NCI-H1092 treated with DMSO at 0.1 percent for 48 hours (cell line): Measurements from ENCODE around the gene KLF7.

Experiments
- DNase-seq: peaks from one replicate; lab custom pipeline; 2025; lab: John Stamatoyannopoulos, UW

The KLF7 gene

DNA sequence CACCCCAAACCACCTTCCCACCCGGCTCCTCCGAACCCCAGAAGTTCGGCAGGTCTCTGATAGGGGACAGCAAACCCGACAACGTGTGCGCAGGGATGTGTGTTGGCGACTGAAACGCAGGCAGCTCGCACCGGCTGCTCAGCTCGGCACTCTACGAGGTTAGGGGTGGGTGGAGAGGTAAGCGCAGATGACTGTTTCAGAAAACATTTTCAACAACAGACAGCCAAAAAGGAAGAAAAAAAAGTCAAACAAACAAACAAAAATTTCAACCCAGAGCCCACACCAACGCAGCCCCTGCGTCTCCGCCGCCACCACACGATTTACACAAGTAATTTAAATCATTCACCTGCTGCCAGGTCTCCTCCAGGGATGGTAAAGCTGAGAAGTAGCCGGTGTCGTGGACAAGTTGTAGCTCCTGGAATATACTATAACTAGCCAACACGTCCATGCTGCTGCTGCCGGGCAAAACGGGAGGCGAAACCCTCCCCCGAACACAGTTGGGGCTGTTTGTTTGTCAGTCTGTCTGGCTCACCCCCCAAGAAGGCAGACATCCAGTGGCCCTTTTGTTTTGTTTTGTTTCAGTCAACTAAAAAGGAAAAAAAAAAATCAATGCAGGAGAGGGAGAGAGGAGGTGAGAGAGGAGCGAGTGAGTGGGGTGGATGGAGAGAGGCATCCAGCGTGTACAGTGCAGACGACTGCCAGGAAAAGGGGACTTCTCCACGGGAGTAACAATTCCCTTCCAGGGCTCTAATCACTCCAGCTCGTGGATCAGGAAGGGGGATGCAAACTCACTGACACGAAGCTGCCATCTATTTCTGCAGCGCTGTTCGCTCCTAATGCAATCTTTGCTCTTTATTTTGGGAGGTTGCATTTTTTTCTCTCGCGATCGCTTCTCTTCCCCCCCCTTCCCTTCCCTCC, at the start of gene KLF7:
Gene KLF7 (minus strand): TSS at position 828 of the 918 bp plus-strand sequence. CDS start 380 bp downstream, at position 448.
- peak; percentile 59 for DNase-seq

GRCh38 chr2:207215308-207215707, 49.6 kb upstream of the KLF7 start:
- DNase-seq, result no peak

- DNase-seq, result no peak
Measured at GRCh38 chr2:207214446-207214845, 48.7 kb upstream of the KLF7 start.

- DNase-seq, result no peak
Measured at GRCh38 chr2:207206011-207206410, 40.3 kb upstream of the KLF7 start.

DNA sequence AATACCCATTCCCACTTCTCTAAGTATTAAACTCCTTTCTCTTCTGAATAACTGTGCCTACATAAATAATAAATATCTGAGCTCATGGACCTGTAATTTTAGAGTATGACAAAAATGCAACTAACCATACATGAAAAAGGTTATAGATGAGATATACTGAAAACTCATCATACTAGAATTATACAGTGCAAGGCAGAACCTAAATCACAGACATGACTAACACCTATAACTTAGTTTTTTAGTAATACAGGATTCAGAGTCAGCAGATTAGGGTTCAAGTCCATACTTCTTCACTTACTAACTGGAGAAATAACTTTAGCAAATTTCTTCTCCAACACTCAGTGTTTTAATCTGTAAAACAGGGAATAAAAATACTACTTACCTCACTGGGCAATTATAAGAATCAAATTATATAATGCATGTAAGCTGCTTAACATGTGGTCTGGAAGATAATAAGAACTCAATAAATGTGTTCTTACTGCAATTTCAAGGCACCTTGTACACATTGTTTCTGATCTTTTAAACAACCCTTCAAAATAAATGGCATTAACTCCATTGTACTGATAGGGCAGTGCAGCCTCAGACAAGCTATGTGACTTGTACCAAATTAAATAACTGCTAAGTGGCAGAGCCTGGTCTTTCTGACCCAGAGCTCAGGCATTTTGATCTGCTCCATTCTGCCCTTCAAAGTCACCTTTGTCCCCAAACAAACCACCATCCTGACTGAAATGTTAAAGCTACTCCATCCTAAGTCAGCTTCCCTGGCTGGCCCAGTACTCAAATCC, 39.6 kb upstream of the KLF7 start:
- DNase-seq, result no peak

DNA sequence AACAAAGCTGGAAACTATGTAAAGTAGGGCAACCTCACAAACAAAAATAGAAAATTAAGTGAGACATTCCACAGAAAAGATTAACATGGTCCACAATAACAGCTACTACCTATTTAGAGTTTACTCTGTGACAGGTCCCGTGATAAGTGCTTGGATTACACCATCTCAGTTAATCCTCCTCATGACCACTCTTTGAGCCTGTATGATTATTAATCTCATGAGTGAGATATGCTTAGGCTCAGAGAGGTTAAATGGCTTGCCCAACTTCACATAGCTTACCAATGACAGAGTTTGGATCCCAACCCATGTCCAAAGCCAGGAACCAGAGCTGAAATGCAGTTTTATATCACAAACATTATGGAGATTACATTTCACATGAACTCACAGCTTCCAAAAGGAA, 37.3 kb upstream of the KLF7 start:
- no peak for DNase-seq

DNA sequence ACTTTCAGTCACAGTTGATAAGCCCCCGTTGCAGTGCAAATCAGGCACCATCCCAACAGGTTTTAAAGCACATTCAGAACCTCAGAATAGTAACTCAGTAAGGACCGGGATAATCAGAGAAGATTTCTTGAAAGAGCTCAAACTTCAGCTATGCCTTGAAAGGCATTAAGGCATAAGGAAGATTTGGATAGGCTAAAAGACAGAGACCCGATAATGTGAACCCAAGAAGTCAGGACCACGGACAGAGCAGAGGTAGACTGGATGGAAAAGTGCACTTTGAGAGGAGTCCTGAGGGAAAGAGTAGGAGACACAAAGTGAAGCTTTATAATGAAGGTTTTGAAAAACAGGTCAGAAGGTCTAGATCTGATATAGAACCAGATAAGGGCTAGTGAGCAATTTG, 36.9 kb upstream of the KLF7 start:
- DNase-seq, result no peak

DNA sequence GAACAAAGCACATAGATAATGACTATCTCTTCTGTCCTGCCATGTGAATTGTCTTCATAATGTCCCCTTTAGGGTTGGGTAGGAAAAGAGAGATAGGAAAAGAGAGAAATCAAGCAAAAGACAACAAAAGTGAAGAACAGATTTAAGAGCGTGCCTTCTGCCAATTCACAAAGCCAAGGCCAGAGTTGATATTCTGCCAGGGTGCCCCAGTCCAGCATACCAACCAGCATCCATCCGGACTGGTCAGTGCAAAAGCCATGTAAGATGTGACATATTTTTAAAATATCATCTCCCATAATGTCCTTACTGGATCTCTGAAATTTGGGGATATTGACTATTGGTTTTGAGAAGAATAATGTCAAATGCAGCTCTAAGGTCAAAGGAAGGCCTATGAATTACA, 35.7 kb upstream of the KLF7 start:
- DNase-seq, result no peak

DNA sequence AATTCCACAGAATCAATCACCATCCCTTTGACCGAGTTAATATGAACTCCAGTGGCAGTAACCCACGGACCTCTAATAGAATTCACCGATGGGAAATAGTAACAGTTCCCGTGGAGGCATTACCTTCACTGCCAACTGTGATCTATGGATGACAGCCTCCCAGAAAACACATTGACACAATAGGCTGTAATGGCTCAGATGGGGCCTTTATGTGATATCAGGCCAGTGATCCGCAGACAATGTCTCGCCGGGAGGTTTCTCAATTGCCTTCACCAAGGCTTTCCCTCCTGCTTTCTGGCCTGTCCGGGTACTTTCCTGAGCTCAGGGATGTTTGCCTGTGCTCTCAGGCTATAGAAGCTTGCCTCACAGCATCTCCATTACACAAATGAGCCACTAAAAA, 34.4 kb upstream of the KLF7 start:
- DNase-seq, result peak; percentile 6

DNA sequence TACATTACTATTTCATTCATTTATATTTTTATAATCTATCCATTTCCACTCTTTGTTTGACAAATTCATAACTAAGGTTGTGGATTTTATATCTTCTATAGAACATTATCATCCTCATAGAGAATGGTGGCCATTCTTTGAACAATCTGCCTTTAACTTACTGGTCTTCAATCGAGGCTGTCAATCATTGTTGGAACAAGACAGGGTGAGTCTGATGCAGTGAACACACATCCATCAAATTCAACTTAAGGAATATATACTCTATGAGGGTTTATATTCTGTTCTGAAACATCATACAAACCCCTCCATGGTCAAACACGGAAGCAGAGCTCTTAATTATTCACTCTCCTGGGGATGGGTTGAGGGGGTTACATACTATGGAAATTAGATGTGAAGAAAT, 28.3 kb upstream of the KLF7 start:
- DNase-seq, result no peak

DNA sequence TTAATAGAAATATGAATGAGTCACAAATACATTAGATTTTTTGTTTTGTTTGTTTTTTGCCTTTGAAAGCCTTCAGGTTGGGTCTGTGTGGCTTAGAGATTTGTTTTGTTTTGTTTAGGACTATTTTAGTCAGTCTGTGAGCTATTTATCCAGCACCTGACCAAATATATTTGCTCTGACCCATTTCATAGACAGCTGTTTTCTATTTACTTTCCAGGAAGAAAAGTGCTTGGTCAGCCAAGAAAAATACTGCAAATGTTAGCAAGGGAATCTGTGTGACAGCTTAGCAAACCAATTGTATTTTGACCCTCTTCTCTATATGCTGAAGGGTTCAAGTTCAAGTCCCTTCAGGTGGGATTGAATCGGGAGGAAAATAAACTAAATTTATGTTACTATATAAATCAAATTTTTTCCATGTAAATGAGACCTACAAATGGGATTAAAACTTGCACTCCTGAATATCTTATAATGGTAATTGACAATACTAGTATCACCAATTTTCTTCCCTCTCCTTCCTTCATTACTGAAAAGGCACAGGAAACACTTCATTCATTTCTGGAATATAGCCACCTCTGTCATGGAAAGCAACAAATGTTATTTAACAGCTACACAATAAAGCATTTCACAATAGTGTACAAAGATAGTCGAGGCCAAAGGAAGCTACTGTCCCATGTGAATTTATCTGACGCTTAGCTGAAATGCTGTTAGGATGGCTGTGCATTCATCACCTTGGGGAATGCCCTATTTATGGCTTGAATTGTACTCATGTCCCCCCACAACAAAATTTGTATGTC, 23.1 kb upstream of the KLF7 start:
- DNase-seq, result peak; percentile 75

DNA sequence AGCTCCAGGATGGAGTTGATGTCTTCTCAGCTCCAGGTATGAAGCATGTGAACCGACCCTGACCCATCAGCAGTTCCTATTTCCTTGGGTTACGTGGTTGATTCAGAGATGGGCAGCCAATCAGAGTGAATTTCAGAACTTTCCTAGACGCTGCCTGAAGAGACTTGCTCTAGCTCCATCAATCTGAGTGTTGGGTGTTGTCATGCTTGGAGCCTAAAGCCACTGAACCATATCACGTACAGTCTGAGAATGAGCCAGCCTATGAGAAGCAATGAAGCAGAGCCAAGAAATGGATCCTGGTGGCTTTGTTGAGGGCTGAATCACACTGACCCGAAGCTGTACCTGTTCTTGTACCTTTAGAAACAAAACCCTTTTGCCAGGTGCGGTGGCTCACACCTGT, 19.6 kb upstream of the KLF7 start:
- no peak for DNase-seq

DNA sequence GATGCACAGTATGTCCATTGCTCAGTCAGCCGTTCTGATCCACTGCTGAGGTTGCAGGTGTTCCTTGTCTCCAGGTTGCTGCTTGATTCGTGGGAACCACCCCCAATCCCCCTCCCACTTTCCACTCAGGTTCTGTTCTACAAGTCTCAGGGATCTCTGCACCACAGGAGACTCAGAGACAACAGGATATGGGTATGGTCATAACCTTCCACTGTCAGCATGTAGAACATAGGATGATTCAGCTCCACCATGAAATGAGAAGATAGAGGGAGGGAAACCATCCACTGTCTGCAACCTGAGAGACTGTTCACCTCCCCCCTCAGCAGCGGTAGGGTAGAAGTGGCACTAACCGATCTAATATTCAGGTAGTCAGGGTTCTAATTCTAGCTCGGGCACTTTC, 19.0 kb upstream of the KLF7 start:
- no peak for DNase-seq

DNA sequence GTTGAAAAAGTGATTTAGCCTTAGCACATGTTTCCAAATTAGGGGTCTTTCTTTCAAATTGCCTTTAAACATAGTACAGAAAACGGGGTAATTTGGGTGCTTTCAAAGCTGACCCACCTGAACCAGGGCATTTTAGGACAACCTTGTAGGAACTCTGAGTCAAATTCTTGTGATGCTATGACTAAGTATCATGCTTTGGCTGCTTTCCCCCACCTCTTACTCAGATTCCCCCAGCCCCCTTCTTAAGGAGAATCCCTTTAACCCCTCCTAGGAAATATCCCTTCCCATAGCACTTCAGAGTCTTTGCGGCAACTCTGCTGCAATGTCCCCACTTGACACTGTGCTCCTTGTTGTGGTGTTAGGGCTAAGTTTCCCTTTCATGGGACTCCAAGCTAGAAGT, 18.6 kb upstream of the KLF7 start:
- no peak for DNase-seq

DNA sequence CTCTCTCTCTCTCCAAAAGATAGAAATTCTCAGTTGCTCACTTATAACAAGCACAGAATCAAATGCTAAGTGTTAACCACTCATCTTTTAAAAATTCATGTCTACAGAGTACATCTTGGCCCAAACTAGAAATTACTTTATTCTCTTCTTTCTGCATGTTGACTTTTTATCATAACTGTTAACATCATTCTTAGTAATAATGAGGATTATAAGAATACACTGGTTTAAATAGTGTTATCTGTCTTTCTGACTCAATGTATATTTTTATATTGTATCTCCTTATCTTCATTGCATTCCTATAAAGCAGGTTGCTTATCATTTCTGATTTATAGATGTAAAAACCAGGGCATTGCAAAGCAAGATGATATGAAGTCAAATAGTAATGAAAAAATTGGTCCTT, 17.8 kb upstream of the KLF7 start:
- DNase-seq, result no peak

- DNase-seq, result no peak
Measured at GRCh38 chr2:207182911-207183310, 17.2 kb upstream of the KLF7 start.

DNA sequence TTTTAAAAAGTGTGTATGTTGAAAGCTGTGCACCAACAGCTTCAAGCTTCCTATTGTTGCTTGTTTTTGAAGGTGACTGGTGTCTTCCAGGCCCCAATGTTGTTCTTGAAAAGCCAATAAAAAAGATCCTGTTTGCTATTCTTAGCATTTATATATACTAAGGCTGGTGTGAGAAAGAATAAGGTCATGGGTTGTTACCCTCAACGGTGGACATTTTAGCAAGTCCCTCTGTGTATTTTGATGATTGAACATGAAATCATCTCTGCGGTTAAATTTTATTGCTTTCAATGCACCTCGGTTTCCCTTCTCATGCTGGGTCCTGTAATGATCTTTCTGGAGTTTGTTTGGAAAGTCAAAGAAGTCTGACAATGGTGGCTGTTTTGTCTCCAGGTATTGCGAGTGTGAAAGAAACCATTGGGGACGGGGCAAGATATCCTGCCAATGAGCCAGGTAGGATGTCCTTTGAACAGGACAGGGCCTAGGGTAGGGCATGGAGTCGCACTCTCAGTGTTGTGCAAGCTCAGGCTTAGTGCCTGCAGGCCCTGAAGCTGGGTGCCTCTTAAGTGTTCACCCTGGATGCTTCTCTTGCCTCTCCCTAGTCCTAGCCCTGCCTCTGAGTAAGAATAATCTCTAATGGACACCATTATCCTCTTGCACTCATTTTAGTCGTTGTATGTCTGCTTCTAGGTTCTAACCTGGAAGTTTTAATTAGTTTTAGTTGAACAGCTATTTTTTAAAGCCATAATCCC, 16.0 kb upstream of the KLF7 start:
- no peak for DNase-seq

DNA sequence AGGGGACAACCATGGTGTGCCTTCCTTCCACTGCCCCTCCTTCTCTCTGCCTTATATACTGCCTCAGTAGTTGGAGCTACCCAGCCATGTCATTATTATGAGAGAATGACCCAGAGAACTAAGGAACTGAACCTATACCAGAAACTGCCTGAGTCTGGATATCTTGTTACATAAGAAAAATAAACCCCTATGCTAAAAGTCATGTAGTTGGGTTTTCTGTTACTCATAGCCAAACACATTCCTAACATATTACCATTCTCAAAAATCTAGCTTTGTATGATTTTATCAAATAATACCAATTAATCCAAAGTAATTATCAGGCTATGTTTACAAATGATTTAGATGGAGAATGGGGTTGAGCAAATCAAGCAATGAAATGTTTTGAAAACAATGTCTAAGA, 15.0 kb upstream of the KLF7 start:
- DNase-seq, result no peak

- DNase-seq, result no peak
Measured at GRCh38 chr2:207176247-207176646, 10.5 kb upstream of the KLF7 start.

- DNase-seq, result no peak
Measured at GRCh38 chr2:207173641-207174040, 7.9 kb upstream of the KLF7 start.

DNA sequence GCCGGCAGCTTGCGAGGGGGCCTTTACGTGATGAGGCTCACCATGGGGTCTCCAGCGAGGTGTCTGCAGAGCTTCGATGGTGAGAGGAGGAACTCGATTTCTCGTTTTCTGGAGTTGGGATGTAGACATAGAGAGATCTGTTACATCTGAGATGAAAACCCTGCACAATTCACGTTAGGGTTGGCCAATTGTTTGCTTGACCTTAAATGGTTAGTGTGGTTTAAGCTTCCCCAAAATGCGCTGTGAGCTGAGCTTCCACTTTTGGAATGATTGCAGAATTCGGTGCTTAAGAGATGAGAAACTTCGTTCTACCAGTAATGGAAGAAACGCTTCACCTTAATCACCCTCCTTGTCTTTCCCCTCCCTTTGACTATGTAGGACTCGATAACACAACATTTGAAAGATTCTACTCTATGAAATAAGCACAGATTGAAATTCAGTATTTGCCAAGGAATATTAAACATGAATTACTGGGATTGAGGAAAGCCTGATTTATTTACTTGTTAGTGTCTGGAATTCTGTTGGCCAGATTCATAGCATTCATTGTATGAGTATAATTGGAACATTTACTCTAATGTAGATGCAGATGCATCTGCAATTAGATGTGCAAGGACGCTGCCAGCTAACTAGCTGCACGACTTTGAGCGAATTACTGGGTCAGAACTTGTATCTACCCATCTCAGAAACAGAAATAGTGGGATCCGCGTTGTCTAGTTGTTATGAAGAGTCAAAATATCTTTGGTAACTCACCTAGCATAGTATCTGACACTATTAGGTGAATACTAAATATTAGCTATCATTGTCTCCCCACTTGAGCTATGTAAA, 1.6 kb upstream of the KLF7 start:
- peak; percentile 74 for DNase-seq
